Stromal cell of bone marrow (primary cell): ENCODE results near the gene CCNA1.

ENCODE experiments used
- DNase-seq: peaks from one replicate; pipeline ENCODE4 v3.0.0-alpha.2; 2012; ENCODE audit warnings: low read depth

Gene CCNA1

GRCh38 chr13:36454121-36454520, 21.8 kb downstream of the CCNA1 start:
- DNase-seq: no peak

GRCh38 chr13:36454987-36455386, 22.7 kb downstream of the CCNA1 start:
- no peak for DNase-seq

DNA sequence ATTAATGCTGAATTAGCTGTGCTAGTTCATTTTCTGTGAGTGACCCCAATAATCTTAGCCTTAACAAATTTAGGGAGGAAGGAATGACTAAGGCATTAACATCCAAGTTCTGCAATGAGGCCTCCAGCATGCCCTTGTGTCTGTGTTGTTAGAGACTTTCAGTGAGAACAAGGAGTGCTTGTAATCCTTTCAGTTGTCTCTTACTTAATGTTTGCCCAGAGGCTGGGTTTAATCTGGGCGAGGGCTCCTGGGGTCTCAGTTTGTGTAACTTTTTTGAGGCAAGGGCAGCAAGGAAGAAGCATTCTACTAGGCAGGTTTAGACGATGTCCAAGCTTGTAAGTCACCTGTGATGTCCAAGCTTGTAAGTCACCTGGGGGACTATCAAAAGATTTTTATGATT, 24.3 kb downstream of the CCNA1 start:
- no peak for DNase-seq

GRCh38 chr13:36461506-36461905, 29.2 kb downstream of the CCNA1 start:
- DNase-seq: no peak

DNA sequence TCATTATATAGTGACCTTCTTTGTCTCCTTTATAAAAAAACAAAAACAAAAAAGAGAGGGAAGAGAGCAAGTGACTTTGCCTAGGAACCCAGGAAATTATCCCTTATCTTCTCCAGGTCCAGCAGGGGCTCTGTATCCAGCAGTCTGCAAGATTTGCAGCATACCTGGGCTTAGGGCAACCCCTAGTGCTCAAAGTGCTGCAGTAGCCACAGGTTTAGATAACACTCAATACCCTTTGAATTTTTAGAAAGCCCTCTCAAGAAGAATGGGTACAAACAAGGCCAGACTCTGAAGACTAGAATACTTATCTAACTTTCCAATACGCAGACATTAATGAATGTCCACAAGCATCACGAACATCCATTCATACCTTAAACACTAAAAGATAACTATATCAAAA, 43.2 kb downstream of the CCNA1 start:
- DNase-seq: no peak

DNA sequence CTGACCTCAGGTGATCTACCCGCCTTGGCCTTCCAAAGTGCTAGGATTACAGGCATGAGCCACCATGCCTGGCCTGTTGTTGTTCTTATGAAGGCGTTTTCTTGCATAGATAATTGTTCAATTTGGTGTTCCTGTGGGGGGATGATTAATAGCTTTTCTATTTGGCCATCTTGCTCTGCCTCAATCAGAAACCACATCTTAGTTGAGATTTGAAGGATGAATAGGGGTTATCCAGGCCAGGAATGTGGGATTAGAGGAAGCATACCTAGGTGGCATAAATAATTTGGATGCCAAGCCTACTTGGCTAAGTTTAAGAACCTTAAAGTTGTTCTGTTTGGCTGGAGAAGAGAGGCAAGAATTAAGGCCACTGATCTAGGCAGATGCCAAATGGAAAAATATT, 44.4 kb downstream of the CCNA1 start:
- DNase-seq: no peak

DNA sequence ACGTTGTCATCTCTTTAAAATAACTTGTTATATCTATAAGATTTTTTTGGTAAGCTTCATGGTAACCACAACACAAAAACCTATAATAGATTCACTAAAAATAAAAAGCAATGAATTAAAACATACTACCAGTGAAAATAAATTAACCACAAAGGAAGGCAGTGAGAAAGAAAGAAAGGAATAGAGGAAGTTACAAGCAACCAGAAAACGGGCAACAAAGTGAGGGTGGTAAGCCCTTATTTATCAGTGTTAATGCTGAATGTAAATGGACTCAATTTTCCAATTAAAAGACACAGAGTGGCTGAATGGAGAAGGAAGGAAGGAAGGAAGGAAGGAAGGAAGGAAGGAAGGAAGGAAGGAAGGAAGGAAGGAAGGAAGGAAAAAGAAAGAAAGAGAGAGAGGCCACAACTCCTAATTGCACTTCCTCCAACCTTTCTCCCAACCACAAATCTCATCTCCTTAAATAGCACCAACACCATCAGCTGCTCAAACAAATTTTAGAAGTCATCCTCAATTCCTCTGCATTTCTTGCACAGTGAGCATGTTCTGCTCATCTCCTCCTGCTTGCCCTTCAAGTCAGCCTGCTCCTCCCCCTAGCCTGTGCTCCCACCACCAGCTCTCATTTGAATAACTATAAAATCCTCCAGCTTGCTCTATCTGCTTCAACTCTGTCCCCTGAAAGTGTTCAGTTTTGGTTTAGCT, 48.6 kb downstream of the CCNA1 start:
- DNase-seq: no peak

DNA sequence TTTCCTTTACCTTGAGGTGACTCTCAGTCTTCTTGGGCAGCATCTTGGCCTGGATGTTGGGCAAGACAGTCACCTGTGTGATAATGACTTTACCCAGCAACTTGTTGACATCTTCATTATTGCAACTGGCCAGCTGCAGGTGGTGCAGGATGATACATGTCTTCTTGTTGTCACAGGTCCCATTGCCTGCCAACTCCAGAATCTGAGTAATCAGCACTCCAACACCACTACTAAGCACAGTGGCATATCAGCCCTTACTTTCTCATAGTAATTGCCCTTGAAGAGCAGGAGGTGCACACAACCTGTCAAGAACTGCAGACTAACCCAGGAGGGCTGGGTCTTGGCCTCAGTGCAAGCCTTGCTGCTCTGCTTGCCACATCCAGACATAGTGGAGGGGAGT, 57.8 kb downstream of the CCNA1 start:
- DNase-seq: no peak
